Activated T-helper 9 cell treated with anti-CD3 and anti-CD28 coated beads, Interleukin-2, amount 50 U/mL, for 16 hours (primary cell): ENCODE data around the gene RASSF5.
A peak's percentile ranks its signal among the peaks of the same experiment; 100 is the strongest.
"Not testable (repeated sequence)": the region's sequence is repeated elsewhere in the genome, so short reads cannot be mapped to it uniquely, and the experiment has no call there.

ENCODE experiments used
- DNase-seq: peaks from one replicate; pipeline ENCODE4 v3.0.0-alpha.2; 2020; ENCODE audit warnings: low read depth

The RASSF5 gene

GRCh38 chr1:206477110-206477509 is 30.2 kb upstream of the RASSF5 start:
- DNase-seq: no peak

GRCh38 chr1:206477581-206478380 is 29.6 kb upstream of the RASSF5 start:
- DNase-seq: no peak

- DNase-seq: no peak
These were observed 28.6 kb upstream of the RASSF5 start for GRCh38 chr1:206478746-206479145.

GRCh38 chr1:206479183-206480125 is 27.9 kb upstream of the RASSF5 start:
- DNase-seq: peak; percentile 49

- DNase-seq: no peak
These were observed 27.1 kb upstream of the RASSF5 start for GRCh38 chr1:206480211-206480610.

- no peak for DNase-seq
These were observed 24.7 kb upstream of the RASSF5 start for GRCh38 chr1:206482611-206483010.

GRCh38 chr1:206483864-206484263 is 23.5 kb upstream of the RASSF5 start:
- DNase-seq: not testable (repeated sequence)

GRCh38 chr1:206484901-206485300 is 22.4 kb upstream of the RASSF5 start:
- no peak for DNase-seq

- no peak for DNase-seq
These were observed 20.1 kb upstream of the RASSF5 start for GRCh38 chr1:206486995-206487788.

- no peak for DNase-seq
These were observed 19.4 kb upstream of the RASSF5 start for GRCh38 chr1:206487970-206488369.

GRCh38 chr1:206488466-206488865 is 18.9 kb upstream of the RASSF5 start:
- no peak for DNase-seq

GRCh38 chr1:206489980-206490770 is 17.2 kb upstream of the RASSF5 start:
- DNase-seq: peak; percentile 60

- DNase-seq: no peak
These were observed 16.4 kb upstream of the RASSF5 start for GRCh38 chr1:206490771-206491405.

GRCh38 chr1:206491616-206492015 is 15.7 kb upstream of the RASSF5 start:
- DNase-seq: no peak

GRCh38 chr1:206492589-206492988 is 14.7 kb upstream of the RASSF5 start:
- DNase-seq: no peak

- no peak for DNase-seq
These were observed 14.1 kb upstream of the RASSF5 start for GRCh38 chr1:206493279-206493678.

- no peak for DNase-seq
These were observed 12.3 kb upstream of the RASSF5 start for GRCh38 chr1:206495011-206495461.

GRCh38 chr1:206495493-206496046 is 11.8 kb upstream of the RASSF5 start:
- no peak for DNase-seq

- DNase-seq: no peak
These were observed 11.1 kb upstream of the RASSF5 start for GRCh38 chr1:206496131-206496793.

- DNase-seq: no peak
These were observed 10.0 kb upstream of the RASSF5 start for GRCh38 chr1:206497363-206497762.
